ENCODE data around the gene NME1. TPM values are rescaled to one million over a fixed set of nuclear protein-coding genes. Genes with fewer than 3 reads are reported as not detected.

Gene NME1
- total and polyA plus RNA-seq, 7 experiments from 2014 or later: 13.4 to 159 (median 21.1) TPM

GRCh38 chr17:51119415-51120356 lies 33.7 kb upstream of the NME1 start:
- H3K9me3 Mint-ChIP-seq: no peaks in the 10 kb centered on the region
- H3K27ac Mint-ChIP-seq: peak overlapping the region; percentile 92 to 99 (median 95)
- Histone ChIP-seq H3K4me1 (ENCODE audit: control insufficient read depth in 2 of 2, insufficient read depth in 2 of 2, low read length in 2 of 2) (peaks cover 28 to 35% of the 10 kb centered on the region in 2 donors), H3K9me3 (ENCODE audit: control insufficient read depth in 2 of 3, low read length in 3 of 3) (no peaks in the 10 kb centered on the region), H3K27ac (ENCODE audit: low read depth, low read length) (peak overlapping the region; percentile 96), H3K36me3 (ENCODE audit: control insufficient read depth in 2 of 3, insufficient read depth in 3 of 3, low read length in 3 of 3) (no peaks in the 10 kb centered on the region), H3K27me3 (ENCODE audit: control insufficient read depth in 2 of 2, insufficient read depth in 2 of 2, low read length in 2 of 2) (no peaks in the 10 kb centered on the region), H3K4me3 (ENCODE audit: low read length) (peak overlapping the region; percentile 97)
- H3K4me1 Mint-ChIP-seq: peaks cover 37 to 66% (median 61%) of the 10 kb centered on the region in 7 donors
- H3K36me3 Mint-ChIP-seq: peaks cover 0 to 5% (median 0%) of the 10 kb centered on the region in 5 donors
- DNase-seq: peak; percentile 23 to 56 (median 29)
- H3K4me3 Mint-ChIP-seq: peak overlapping the region; percentile 87 to 99 (median 96)
- ChIA-PET CTCF (interaction anchor here (0.6 to 3.2 kb wide), 3 partner anchors 10 to 120 kb away, joined by 4 to 11 read pairs (median 4); no protein-coding TSS in a partner anchor), POLR2A (interaction anchor here (0.8 to 3.4 kb wide), 10 partner anchors 23 to 253 kb away, joined by 3 to 20 read pairs (median 4); partner anchors contain the start of genes NME1, NME2, TOB1 and UTP18)
- intact Hi-C loops (cut with micrococcal nuclease): loop anchor here (1.0 to 10.0 kb wide), 9 partner anchors 23 to 412 kb away; partner anchors contain the start of genes ANKRD40 (in 1 of the 2), MBTD1 (in 1 of the 2), NME1 (in 1 of the 2) and NME2 (in 1 of the 2)
- no peaks in the 10 kb centered on the region for H3K27me3 Mint-ChIP-seq
- no peak for ATAC-seq

GRCh38 chr17:51120357-51120738 lies 33.0 kb upstream of the NME1 start:
- Histone ChIP-seq H3K9me3 (ENCODE audit: control insufficient read depth in 2 of 3, low read length in 3 of 3) (no peaks in the 10 kb centered on the region), H3K27me3 (ENCODE audit: control insufficient read depth in 2 of 2, insufficient read depth in 2 of 2, low read length in 2 of 2) (no peaks in the 10 kb centered on the region), H3K36me3 (ENCODE audit: control insufficient read depth in 2 of 3, insufficient read depth in 3 of 3, low read length in 3 of 3) (no peaks in the 10 kb centered on the region), H3K27ac (ENCODE audit: low read depth, low read length) (peak overlapping the region; percentile 96), H3K4me1 (ENCODE audit: control insufficient read depth in 2 of 2, insufficient read depth in 2 of 2, low read length in 2 of 2) (peaks cover 28 to 35% of the 10 kb centered on the region in 2 donors), H3K4me3 (ENCODE audit: low read length) (peak overlapping the region; percentile 97)
- peak overlapping the region; percentile 91 to 99 (median 95) for H3K27ac Mint-ChIP-seq
- ATAC-seq (peak; percentile 39), DNase-seq (peak in 1 of 9 donors; percentile 49)
- no peaks in the 10 kb centered on the region for H3K9me3 Mint-ChIP-seq
- ChIA-PET CTCF (interaction anchor here (0.6 to 3.2 kb wide), 3 partner anchors 10 to 120 kb away, joined by 3 to 11 read pairs (median 4); partner anchors contain the start of gene NME1), POLR2A (interaction anchor here (0.8 to 3.4 kb wide), 9 partner anchors 23 to 254 kb away, joined by 3 to 20 read pairs (median 4); partner anchors contain the start of genes NME1, NME2, TOB1 and UTP18)
- H3K27me3 Mint-ChIP-seq: no peaks in the 10 kb centered on the region
- peaks cover 33 to 59% (median 55%) of the 10 kb centered on the region in 7 donors for H3K4me1 Mint-ChIP-seq
- H3K36me3 Mint-ChIP-seq: peaks cover 0 to 5% (median 0%) of the 10 kb centered on the region in 5 donors
- peak overlapping the region; percentile 87 to 99 (median 96) for H3K4me3 Mint-ChIP-seq
- intact Hi-C loops (cut with micrococcal nuclease): loop anchor here in 1 of 2 donors (1.0 to 5.0 kb wide), 8 partner anchors 24 to 413 kb away; partner anchors contain the start of genes ANKRD40, MBTD1, NME1 and NME2

GRCh38 chr17:51120739-51121619 lies 32.4 kb upstream of the NME1 start, which contains the start of gene SPAG9:
SPAG9 (minus strand) TSS chr17:51120868; CDS start chr17:51120656, 212 bp downstream.
- no peaks in the 10 kb centered on the region for H3K27me3 Mint-ChIP-seq
- H3K27ac ChIP-seq (ENCODE audit: low read depth, low read length): peak within 1 kb of the TSS; percentile 96
- H3K27me3 ChIP-seq (ENCODE audit: control insufficient read depth in 2 of 2, insufficient read depth in 2 of 2, low read length in 2 of 2): no peaks in the 10 kb centered on the region
- ATAC-seq: peak; percentile 92
- peaks cover 28 to 35% of the 10 kb centered on the region in 2 donors for H3K4me1 ChIP-seq (ENCODE audit: control insufficient read depth in 2 of 2, insufficient read depth in 2 of 2, low read length in 2 of 2)
- H3K36me3 Mint-ChIP-seq: peaks cover 0 to 3% (median 0%) of the 10 kb centered on the region in 5 donors
- DNase-seq: peak; percentile 87 to 97 (median 92)
- H3K27ac Mint-ChIP-seq: peak within 1 kb of the TSS; percentile 95 to 100 (median 99)
- peaks cover 27 to 53% (median 49%) of the 10 kb centered on the region in 7 donors for H3K4me1 Mint-ChIP-seq
- no peaks in the 10 kb centered on the region for H3K9me3 ChIP-seq (ENCODE audit: control insufficient read depth in 2 of 3, low read length in 3 of 3)
- intact Hi-C loops (cut with micrococcal nuclease): loop anchor here (1.0 to 5.0 kb wide), 10 partner anchors 25 to 579 kb away; partner anchors contain the start of genes MBTD1 (in 2 of the 2), NME1 (in 2 of the 2), NME2 (in 2 of the 2) and UTP18 (in 2 of the 2)
- H3K9me3 Mint-ChIP-seq: no peaks in the 10 kb centered on the region
- CTCF ChIA-PET: interaction anchor here (0.6 to 3.2 kb wide), 3 partner anchors 9 to 121 kb away, joined by 3 to 11 read pairs (median 4); partner anchors contain the start of gene NME1
- POLR2A ChIA-PET: interaction anchor here (0.8 to 3.4 kb wide), 8 partner anchors 24 to 140 kb away, joined by 3 to 20 read pairs (median 4); partner anchors contain the start of genes NME1, NME2 and UTP18
- H3K4me3 Mint-ChIP-seq: peak within 1 kb of the TSS; percentile 87 to 99 (median 97)
- peak within 1 kb of the TSS; percentile 97 for H3K4me3 ChIP-seq (ENCODE audit: low read length)
- H3K36me3 ChIP-seq (ENCODE audit: control insufficient read depth in 2 of 3, insufficient read depth in 3 of 3, low read length in 3 of 3): no peaks in the 10 kb centered on the region

- ATAC-seq (peak; percentile 45), DNase-seq (peak in 6 of 9 donors; percentile 10 to 86 (median 23))
- peaks cover 23 to 45% (median 42%) of the 10 kb centered on the region in 7 donors for H3K4me1 Mint-ChIP-seq
- intact Hi-C loops (cut with micrococcal nuclease): loop anchor here (1.0 to 5.0 kb wide), 7 partner anchors 31 to 580 kb away; partner anchors contain the start of genes ANKRD40 (in 1 of the 2), MBTD1 (in 1 of the 2), NME1 (in 1 of the 2) and NME2 (in 1 of the 2)
- ChIA-PET CTCF (interaction anchor here (3.2 kb wide), 1 partner anchor 122 kb away, joined by 11 read pairs; no protein-coding TSS in a partner anchor), POLR2A (interaction anchor here (0.6 to 3.4 kb wide), 5 partner anchors 31 to 1409 kb away, joined by 3 to 20 read pairs (median 3); partner anchors contain the start of gene NME1)
- H3K9me3 ChIP-seq (ENCODE audit: control insufficient read depth in 2 of 3, low read length in 3 of 3): no peaks in the 10 kb centered on the region
- no peaks in the 10 kb centered on the region for H3K9me3 Mint-ChIP-seq
- H3K27me3 Mint-ChIP-seq: no peaks in the 10 kb centered on the region
- no peaks in the 10 kb centered on the region for H3K27me3 ChIP-seq (ENCODE audit: control insufficient read depth in 2 of 2, insufficient read depth in 2 of 2, low read length in 2 of 2)
- H3K36me3 ChIP-seq (ENCODE audit: control insufficient read depth in 2 of 3, insufficient read depth in 3 of 3, low read length in 3 of 3): no peaks in the 10 kb centered on the region
- peak overlapping the region; percentile 88 for H3K27ac ChIP-seq (ENCODE audit: low read depth, low read length)
- peak overlapping the region; percentile 87 to 99 (median 97) for H3K4me3 Mint-ChIP-seq
- peak overlapping the region; percentile 96 for H3K4me3 ChIP-seq (ENCODE audit: low read length)
- H3K27ac Mint-ChIP-seq: peak overlapping the region; percentile 95 to 100 (median 99)
- H3K36me3 Mint-ChIP-seq: peaks cover 0 to 3% (median 0%) of the 10 kb centered on the region in 5 donors
- peaks cover 28 to 32% of the 10 kb centered on the region in 2 donors for H3K4me1 ChIP-seq (ENCODE audit: control insufficient read depth in 2 of 2, insufficient read depth in 2 of 2, low read length in 2 of 2)
These were observed 31.5 kb upstream of the NME1 start for GRCh38 chr17:51121620-51122472.

Data from naive thymus-derived CD4-positive, alpha-beta T cell (primary cell).